ENCODE results near the gene PRELID3B.

PRELID3B gene

DNA sequence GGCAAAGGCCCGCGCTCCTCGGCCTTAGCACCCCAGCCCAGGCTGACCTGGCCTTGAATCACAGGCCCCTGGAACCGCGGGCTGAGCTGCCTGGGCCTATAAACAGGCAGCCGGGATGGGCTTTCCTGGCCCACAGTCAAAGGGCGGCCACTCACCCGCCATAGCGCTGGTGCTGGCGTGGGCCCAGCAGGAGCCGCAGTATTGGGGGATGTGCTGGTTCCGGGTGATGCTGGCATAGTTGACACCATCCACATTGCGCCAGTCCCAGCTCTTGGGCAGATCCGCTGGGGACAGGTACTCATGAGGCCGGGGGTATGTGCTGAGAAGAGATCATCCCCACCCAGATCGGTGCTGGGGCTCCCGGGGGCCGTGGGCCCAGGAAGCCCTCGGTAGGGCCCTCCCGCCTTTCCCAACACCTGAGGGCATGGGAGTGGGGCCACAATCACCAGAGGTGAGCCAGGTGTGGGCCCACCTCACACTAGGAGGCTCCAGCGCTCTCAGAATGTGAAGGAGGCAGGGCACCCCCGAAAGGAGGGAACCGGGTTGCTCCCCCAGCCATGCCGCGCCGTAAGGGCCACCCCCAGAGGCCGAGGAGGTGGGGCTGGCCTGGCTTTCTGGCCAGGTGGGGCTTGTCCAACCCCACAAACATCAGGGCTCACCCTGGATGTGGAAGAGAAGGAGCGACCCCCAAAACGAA is 36.3 kb downstream of the PRELID3B start:
- TF ChIP-seq EZH2phosphoT487 (IDR thresholded peaks at IDR 0.05; ENCODE audit: low read depth) (no peak), CTCF (IDR thresholded peaks at IDR 0.05; ENCODE audit: low read depth, low read length) (no peak)
- Histone ChIP-seq H3K27ac (ENCODE audit: low read length) (peak overlapping the region; percentile 92), H3K4me2 (ENCODE audit: low read length) (peak overlapping the region; percentile 99), H3K4me3 (ENCODE audit: low read length) (peak overlapping the region; percentile 82), H3K27me3 (ENCODE audit: low read depth, low read length) (peaks cover 3% of the 10 kb centered on the region), H4K20me1 (ENCODE audit: insufficient read depth, low read length) (peaks cover 29% of the 10 kb centered on the region), H3K9me3 (ENCODE audit: insufficient read depth, low read length) (no peaks in the 10 kb centered on the region), H2AFZ (ENCODE audit: low read depth, low read length) (no peak overlapping the region), H3K79me2 (ENCODE audit: low read length) (peaks cover 59% of the 10 kb centered on the region), H3K36me3 (replicated peaks; ENCODE audit: low read depth, low read length) (peaks cover 40% of the 10 kb centered on the region), H3K9ac (ENCODE audit: low read length) (peak overlapping the region; percentile 95), H3K4me1 (ENCODE audit: low read length) (peaks cover 66% of the 10 kb centered on the region)

- Histone ChIP-seq H3K4me3 (ENCODE audit: low read length) (peak overlapping the region; percentile 82), H3K4me1 (ENCODE audit: low read length) (peaks cover 62% of the 10 kb centered on the region), H3K36me3 (replicated peaks; ENCODE audit: low read depth, low read length) (peaks cover 45% of the 10 kb centered on the region), H2AFZ (ENCODE audit: low read depth, low read length) (no peak overlapping the region), H3K4me2 (ENCODE audit: low read length) (peak overlapping the region; percentile 99), H3K79me2 (ENCODE audit: low read length) (peaks cover 64% of the 10 kb centered on the region), H3K27me3 (ENCODE audit: low read depth, low read length) (peaks cover 3% of the 10 kb centered on the region; the same call in 1 of the 2 replicates), H3K9me3 (ENCODE audit: insufficient read depth, low read length) (no peaks in the 10 kb centered on the region), H3K9ac (ENCODE audit: low read length) (peak overlapping the region; percentile 95), H4K20me1 (ENCODE audit: insufficient read depth, low read length) (peaks cover 33% of the 10 kb centered on the region), H3K27ac (ENCODE audit: low read length) (peak overlapping the region; percentile 92)
- TF ChIP-seq EZH2phosphoT487 (IDR thresholded peaks at IDR 0.05; ENCODE audit: low read depth), result no peak
- TF ChIP-seq CTCF (IDR thresholded peaks at IDR 0.05; ENCODE audit: low read depth, low read length), result no peak
Measured at GRCh38 chr20:59005523-59006166, 36.9 kb downstream of the PRELID3B start.

GRCh38 chr20:59004763-59005522 is 37.6 kb downstream of the PRELID3B start:
- Histone ChIP-seq H3K9ac (ENCODE audit: low read length) (peak overlapping the region; percentile 95), H3K36me3 (replicated peaks; ENCODE audit: low read depth, low read length) (peaks cover 49% of the 10 kb centered on the region), H3K4me3 (ENCODE audit: low read length) (peak overlapping the region; percentile 82), H2AFZ (ENCODE audit: low read depth, low read length) (no peak overlapping the region), H3K4me2 (ENCODE audit: low read length) (peak overlapping the region; percentile 99), H3K27me3 (ENCODE audit: low read depth, low read length) (peaks cover 3% of the 10 kb centered on the region; the same call in 1 of the 2 replicates), H3K4me1 (ENCODE audit: low read length) (peaks cover 55% of the 10 kb centered on the region), H4K20me1 (ENCODE audit: insufficient read depth, low read length) (peaks cover 37% of the 10 kb centered on the region), H3K9me3 (ENCODE audit: insufficient read depth, low read length) (no peaks in the 10 kb centered on the region), H3K27ac (ENCODE audit: low read length) (peak overlapping the region; percentile 92), H3K79me2 (ENCODE audit: low read length) (peaks cover 69% of the 10 kb centered on the region)
- TF ChIP-seq EZH2phosphoT487 (IDR thresholded peaks at IDR 0.05; ENCODE audit: low read depth) (no peak), CTCF (IDR thresholded peaks at IDR 0.05; ENCODE audit: low read depth, low read length) (no peak)

DNA sequence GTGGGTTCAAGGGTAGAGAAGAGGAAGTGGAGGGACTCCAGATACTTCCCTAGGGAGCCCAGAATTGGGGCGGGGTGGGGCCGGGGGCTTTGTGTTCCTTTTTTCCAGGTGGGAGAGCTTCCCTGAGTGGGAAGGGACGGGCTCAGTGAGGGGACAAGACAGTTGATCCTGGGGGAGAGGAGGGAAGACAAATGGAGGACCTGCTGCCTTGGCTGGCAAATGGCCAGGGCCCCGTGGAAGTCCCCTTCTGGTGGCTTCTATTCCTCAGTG is 38.2 kb downstream of the PRELID3B start:
- peaks cover 51% of the 10 kb centered on the region for H3K4me1 ChIP-seq (ENCODE audit: low read length)
- H4K20me1 ChIP-seq (ENCODE audit: insufficient read depth, low read length), result peaks cover 37% of the 10 kb centered on the region
- no peak for TF ChIP-seq CTCF (IDR thresholded peaks at IDR 0.05; ENCODE audit: low read depth, low read length)
- TF ChIP-seq EZH2phosphoT487 (IDR thresholded peaks at IDR 0.05; ENCODE audit: low read depth), result no peak
- H3K36me3 ChIP-seq (replicated peaks; ENCODE audit: low read depth, low read length), result peaks cover 51% of the 10 kb centered on the region
- peak overlapping the region; percentile 92 for H3K27ac ChIP-seq (ENCODE audit: low read length)
- H3K79me2 ChIP-seq (ENCODE audit: low read length), result peaks cover 71% of the 10 kb centered on the region
- peak overlapping the region; percentile 95 for H3K9ac ChIP-seq (ENCODE audit: low read length)
- peak overlapping the region; percentile 82 for H3K4me3 ChIP-seq (ENCODE audit: low read length)
- H2AFZ ChIP-seq (ENCODE audit: low read depth, low read length), result no peak overlapping the region
- H3K4me2 ChIP-seq (ENCODE audit: low read length), result peak overlapping the region; percentile 99
- no peaks in the 10 kb centered on the region for H3K9me3 ChIP-seq (ENCODE audit: insufficient read depth, low read length)
- H3K27me3 ChIP-seq (ENCODE audit: low read depth, low read length), result no peaks in the 10 kb centered on the region; the same call in 1 of the 2 replicates

All from OCI-LY3 (cell line).